ENCODE results near the gene HINT3.
"Not testable (repeated sequence)": the region's sequence is repeated elsewhere in the genome, so short reads cannot be mapped to it uniquely, and the experiment has no call there.

The HINT3 gene

DNA sequence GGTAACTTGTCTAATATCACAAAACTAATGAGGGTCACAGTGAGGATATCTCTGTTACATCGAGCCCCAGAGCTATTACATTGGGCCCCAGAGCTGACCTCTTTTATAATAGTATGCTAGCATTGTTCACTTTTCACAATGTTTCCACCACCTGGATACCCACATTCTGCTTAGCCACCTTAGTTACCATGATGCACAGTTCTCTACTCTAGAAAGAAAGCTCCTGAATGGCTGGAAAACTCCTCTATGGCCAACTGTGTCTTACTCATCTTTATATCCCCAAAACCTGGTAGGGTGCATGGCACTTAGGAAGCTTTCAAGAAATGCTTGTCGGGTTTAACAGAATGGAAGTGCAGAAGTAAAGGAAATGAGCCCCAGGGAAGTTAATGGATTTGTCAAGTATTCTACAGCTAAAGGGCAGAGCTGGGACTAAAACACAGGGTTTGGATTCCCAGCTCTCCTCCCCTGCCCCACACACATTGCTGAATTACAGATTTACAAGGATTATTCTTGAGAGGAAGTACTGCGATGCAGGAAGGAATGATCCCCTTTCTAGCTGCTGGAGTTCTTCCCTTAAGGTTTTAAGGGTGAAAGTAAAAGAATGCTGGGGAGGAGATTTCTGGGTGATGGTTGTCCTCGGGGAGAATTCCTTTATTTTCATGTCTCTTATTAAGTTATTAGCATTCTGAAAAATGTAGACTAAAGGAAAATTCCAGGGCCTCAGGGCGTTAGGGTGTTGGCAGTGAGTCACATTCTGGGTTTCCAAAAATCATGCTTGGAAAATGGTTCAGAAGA, 16.1 kb upstream of the HINT3 start:
- no peak for DNase-seq

DNA sequence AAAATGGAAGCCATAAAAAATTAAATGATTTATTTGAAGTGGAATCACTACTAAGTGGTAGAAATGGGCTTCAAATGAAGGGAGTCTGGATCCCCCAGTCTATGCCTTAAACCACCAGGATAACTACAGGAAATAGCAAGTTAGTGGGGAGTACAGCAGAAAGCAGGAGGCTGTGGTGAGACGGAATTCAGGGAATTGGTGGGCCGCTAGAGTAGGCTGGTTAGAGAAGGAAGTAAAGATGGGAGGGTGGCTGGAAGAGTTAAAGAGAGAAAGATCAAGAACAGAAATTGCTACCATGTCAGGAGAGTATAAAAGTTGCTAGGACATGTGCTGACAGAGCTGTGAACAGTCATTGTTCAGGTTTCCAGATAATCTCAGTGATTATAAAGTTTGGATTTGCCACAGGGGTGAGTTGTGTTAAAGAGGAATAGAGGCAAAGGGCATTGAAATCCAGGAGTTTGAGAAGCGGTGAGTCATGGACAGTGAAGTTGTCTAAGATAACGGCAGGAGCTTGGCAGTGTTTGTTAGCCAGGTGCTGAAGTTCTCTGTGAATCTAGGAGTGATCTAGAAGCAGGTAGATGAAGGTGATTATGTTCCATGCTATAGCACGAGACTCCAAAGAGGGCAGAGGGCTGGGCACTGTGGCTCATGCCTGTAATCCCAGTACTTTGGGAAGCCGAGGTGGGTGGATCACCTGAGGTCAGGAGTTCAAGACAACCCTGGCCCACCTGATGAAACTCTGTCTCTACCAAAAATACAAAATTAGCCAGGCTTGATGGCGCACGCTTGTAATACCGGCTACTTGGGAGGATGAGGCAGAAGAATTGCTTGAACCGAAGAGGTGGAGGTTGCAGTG, 13.7 kb upstream of the HINT3 start:
- DNase-seq: no peak

DNA sequence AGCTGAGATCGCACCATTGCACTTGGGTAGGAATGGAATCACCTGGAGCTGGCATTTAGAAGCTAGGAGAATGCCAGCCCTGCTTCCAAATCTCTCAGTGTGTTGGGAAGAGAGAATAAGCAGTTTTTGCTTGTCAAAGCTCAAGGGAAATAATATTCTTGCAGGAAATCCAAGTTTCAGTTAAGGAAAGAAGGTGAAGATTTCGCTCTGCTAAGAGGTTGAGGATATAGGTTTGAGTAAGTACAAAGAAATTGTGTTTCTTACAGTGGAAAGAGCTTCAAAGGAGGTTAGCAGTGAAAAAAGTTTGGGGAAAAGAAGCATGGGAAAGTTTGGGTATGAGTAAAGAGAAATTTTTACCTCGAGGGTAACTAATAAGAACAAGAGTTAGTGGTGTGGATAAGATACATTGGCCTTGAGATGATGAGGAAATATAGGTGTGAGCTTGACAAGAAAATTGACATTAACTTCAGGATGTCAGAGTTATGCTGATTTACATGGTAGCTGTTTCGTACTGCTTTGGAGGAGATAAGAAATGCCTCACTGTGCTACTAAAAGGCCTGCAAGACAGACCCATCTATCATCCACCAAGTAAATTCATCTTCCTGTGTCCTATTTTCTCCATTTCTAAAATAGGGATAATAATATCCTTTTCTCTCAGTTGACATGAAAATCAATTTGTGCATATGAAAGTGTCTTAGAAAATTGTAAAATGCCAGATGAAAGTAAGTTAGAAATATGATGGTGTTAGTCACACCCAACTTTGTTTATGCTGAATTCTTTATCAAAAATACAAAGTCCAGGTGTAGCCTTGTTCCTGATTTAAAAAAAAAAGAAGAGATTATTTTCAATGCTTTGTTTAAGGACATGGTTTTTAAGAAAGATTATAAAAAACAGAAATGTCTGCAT, 12.8 kb upstream of the HINT3 start:
- DNase-seq: no peak

DNA sequence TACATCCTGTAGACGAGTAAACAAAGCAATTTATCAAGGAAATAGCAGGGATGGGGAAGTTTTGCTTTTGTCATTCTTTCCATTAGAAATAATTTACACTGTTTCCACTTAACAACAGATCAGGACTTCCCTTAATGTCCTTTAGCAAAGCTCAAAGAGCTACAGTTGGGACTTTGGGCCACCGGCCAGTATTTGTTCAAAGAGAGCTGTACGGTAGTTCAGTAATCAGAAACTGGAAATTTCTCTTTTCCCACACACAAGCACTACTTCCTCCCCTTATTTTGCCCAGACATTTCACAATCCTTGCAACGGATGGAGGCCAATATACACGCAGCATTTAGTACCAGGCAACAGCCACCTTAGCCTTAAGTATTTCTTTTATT, 12.1 kb upstream of the HINT3 start:
- DNase-seq: no peak

DNA sequence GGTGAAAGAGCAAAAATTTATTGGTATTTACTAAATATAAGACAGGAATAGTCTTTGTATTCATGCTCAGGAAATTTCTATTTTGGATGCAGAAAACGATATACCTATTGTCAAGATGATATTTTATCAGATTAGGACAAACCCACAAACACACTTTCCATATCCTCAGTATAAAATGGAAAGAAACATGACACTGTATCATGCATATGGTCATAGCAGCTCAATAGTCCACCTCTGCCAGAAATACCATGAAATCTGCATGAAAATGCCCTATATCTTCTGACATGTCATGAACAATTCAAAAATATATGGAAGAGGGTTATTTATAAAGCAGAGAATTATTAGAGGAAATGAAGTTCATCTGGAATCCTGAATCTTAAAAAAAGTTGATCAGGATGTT, 11.7 kb upstream of the HINT3 start:
- no peak for DNase-seq

DNA sequence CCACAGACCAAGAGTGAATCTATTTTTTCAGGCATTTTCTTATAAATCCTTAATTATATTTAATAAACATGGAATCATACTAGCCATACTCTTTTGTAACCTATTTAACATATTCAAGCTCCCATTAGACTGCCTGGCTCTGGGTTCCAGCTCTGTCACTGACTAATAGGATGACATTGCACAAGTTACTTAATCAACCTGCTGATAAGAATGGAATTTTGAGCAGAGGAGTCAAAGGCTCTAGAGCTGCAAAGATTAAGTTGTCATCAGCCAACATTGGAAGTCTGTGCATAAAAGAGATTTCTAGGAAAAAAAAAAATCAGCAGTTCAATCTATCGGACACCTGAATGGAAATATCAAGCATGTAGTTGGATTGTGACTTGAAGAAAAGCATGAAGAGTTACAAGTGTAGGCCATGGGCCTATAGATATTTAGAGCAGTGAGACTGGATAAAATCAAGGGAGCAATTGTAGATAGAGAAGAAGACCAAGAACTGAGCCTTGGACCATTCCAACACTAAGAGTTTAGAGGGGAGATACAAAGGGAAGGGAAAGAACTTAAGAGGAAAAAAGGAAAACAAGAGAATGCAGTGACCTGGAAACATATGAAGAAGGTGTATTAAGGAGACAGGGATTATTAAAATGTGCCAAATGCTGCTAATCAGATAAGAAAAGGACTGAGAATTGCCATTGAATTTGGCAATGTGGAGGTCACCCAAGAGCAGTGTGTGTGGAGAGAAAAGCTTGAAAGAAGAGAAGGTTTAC, 11.0 kb upstream of the HINT3 start:
- no peak for DNase-seq

DNA sequence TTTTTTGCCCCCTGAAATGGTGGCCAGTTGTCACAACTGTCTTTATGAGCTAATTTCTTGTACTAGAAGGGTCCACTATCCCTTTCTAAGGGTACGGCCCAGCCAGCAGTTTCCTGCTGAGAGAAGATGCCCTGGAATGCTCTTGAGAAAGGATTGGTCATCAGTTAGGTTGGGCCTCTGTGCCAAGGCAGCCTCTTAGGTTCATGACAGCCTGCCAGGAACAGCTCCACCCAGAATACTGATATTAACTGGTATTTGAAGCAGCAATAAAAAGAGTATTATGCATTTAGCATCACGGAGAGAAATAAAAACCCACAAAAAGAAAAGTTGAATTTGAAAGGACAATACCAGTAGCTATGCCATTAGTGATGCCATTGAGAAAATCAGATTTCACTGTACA, 9.0 kb upstream of the HINT3 start:
- DNase-seq: no peak

DNA sequence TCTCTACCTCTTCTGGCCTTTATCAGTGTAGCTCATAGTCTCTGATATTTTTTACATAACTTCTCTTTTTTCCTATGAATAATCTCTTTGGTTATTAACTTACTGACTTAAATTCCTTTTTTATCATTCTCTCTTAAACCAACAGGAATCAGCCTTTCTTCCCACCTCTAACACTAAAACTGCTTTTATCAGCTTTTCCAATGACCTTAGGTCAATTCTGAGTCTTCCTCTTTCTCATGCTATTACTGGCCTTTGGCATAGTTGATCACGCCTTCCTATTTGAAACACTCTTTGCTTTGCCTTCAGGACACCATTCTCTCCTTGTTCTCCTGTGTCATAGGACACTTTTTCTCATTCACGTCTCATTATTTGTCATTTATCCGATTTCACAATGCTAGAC, 8.1 kb upstream of the HINT3 start:
- no peak for DNase-seq

DNA sequence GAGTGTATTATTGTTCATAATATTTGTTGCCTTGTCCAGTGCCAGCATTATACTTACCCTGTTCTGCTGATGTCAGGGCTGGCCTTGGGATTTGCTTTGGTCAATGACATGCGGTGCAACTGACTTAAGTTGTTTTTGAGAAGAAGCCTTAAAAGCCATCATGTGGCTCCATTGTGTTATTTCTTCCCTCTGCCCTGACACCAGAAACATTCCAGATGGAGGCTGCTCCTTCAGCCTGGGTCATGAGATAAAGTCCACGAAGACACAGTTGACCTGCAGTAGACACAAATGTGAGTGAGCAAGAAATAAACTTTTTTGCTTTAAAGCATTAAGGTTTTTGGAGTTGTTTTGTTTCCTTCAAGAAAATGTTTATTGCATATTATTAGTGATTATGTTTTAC, 7.5 kb upstream of the HINT3 start:
- no peak for DNase-seq

DNA sequence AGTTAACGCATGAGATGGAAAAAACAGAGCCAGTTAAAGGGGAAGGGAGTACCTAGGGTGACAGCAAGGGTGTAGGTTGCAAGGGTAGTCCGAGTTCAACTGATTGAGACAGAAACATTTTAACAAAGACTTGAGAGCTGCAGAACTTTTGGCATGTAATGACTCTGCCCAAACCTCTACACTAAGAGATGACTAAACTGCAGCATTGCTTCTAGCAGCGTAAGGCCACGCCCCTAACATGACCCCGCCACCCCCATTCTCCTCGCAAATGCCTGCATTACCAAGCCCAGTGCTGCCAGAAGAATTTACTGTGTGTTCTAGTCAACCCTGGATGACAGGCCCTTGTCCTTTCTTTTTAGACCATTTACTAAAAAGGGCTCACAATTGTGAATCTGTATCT, 6.3 kb upstream of the HINT3 start:
- DNase-seq: no peak

DNA sequence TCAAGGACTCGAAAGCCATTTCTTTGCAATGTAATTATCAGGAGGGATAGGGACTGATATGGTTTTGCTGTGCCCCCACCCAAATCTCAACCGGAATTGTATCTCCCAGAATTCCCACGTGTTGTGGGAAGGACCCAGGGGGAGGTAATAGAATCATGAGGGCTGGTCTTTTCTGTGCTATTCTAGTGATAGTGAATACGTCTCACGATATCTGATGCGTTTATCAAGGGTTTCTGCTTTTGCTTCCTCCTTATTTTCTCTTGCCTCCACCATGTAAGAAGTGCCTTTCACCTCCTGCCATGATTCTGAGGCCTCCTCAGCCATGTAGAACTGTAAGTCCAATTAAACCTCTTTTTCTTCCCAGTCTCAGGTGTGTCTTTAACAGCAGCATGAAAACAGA, 5.9 kb upstream of the HINT3 start:
- not testable (repeated sequence) for DNase-seq

DNA sequence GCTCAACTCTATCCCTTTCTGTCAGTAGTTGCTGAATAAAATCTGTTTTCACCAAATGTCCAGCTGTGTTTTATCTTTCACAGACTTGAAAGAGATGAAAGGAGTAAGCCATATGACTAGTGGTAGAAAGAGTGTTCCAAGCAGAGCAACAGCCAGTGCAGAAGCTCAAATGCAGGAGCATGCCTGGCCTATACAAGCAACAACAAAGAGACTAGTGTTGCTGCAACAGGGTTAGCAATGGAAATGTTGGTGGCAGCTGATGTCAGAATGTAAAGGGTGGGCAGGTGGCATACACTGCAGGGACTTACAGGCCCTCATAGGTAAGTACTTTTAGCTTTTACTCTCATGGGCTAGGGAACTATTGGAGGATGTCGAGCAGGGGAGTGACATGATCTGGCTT, 5.2 kb upstream of the HINT3 start:
- no peak for DNase-seq

DNA sequence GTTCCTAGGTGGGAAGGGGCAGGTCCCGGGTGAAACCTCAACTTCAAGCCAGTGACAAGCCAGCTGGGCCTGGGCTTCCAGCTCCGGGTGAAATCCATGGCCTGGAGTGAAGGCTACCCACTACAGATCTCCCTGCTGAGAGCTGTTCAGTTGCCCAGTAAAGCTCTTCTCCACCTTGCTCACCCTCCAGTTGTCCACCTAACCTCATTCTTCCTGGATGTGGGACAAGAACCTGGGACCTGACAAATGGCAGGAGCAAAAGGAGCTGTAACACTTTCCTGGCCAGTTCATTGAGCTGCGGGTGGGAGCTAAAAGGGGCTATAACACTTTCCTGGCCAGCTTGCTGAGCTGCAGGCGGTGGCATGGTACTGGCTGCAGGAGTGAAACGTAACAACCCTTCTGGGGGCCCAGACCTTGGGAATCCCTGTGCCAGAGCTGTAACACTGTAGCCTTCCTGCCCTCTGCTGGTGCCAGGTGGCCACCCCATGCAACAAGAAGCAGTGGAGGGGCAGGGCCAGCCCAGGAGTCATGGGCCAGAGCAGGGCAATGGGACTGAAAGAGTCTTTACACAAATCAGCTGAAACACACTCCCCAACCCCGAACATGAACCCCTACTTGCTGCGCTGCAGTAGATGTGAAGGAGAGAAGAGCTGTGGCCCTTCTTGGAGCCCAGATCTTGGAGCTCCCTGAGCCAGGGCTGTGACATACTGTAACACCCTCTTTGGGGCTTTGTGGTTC, 3.6 kb upstream of the HINT3 start:
- no peak for DNase-seq

DNA sequence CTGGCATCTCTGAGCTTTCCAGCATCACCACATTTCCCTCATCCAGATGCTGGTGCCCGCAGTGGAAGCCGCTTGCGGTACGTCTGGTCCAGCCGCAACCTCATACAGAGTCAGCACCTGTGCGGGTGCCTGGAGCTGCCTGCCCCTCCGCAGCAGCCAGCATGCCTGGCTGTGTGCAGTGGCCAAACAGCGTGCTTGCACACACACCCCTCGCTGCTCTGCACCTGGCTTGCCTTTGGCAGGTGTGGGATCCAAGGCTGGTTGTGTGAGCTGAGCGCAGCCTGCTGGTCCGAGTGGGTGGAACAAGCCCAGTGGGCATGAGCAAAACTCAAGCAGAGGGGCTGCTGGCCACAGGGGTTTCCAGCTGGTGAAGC, 3.1 kb upstream of the HINT3 start:
- DNase-seq: peak; percentile 49

DNA sequence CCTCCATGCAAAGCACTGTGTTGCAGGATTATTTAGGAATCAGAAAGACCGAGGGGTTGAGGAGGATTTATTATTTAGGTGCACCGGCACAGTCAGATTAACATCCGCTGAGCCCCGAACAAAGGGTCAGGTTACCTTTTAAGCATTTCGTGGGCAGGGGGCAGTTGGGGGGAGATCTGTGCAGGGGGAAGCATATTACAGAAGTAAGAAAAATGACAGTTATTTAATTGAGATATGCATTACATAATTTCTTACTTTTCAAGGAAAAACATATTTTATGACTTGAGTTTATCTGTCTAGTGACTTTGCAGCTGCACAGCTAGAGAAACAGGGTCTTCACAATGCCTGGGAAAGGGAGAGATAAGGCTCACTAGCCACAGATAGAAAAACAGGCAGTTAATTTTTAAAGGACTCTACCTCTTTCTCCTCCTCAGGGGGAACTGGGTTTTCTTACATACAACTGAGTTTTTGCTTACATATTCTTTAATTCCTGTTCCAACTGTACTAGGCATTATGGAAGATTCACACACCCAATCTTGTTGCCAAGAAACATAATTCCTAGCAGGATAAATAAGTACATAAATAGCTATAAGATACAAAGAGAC, 1.7 kb upstream of the HINT3 start:
- no peak for DNase-seq

DNA sequence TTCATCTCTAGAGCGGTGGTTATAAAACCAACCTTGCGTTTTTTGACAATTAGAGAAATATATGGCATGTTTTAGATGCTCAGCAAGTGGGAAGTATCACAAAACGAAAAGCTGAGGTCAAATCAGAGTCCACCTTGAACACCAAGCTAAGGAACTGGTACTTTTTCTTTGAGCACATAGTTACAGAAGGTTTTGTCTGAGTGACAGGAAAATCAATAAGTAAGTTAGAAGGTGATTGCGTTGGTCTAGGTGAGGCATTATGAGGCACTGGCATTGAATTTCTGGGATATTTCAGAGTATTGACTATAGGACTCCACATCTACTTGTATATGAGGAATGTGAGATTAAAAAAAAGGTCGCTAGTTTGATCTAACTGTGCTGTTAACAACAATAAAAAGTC, 597 bp upstream of the HINT3 start:
- no peak for DNase-seq

DNA sequence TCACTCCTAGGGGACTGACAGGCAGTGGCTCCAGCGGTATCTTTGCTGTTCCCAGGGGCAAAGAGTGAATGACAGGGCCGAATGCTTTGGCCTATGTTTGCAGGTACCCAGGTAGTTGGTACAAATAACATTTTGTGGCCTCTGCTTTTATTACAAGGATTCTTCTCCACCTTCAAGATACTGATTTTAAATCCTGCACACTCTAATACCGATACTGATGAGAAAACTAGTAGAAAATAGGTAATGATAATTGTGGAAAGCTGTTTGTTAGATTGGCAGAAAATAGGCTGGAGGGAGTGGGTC, 772 bp downstream of the HINT3 start:
- no peak for DNase-seq

DNA sequence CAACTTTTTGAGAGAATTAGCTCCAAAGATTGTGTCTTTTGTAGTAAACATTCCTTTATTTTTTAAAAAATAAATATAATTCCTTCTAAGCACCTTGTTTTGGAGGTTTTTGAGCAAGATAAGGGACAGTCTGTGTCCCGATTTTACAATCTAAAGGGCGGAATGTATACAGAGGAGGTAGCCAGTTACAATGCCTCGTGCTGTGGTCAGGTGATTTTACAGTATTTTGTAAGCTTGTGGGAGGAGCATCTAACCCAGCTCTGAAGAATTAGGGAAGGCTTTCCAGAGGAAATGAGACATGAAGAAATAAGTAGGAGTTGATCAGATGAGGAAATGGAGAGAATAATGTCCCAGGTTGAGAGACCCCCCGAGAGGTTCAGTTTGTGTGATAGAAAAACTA, 1.3 kb downstream of the HINT3 start:
- DNase-seq: peak; percentile 15

DNA sequence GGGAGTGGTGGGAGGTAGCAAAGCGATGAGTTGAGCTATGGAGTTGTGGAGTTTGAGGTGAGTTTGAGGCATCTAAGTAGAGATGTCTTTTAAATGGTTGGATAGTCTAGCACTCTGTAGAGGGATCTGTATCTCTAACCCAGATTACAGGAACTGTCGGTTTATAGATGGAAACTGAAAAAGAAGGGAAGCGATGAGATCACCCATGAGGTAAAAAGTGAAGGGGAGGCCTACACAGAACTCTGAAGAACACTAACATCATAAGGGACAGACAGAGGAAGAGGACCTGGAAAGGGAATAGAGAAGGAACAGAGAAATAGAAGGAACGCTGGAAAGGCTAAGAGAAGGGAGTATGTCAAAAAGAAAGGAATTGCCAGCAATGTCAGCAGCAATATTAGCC, 2.5 kb downstream of the HINT3 start:
- DNase-seq: no peak

DNA sequence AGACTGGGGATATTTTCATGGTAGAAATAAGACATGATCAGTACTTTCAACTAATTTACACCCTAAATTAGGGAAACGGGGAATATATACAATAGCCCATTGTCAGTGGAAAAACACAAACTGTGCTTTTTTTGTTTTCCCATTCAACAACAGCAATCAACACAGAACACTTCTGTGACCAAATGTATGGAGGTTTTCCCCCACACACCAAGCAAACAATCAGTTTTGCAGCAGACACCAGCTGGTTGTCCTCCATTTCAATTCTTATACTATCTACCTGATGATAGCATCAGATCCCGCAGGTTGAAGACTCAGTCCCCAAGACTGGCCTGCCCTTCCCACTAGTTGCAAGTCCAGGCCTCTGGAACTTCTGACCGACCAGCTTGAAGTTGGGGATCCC, 4.5 kb downstream of the HINT3 start:
- no peak for DNase-seq

DNA sequence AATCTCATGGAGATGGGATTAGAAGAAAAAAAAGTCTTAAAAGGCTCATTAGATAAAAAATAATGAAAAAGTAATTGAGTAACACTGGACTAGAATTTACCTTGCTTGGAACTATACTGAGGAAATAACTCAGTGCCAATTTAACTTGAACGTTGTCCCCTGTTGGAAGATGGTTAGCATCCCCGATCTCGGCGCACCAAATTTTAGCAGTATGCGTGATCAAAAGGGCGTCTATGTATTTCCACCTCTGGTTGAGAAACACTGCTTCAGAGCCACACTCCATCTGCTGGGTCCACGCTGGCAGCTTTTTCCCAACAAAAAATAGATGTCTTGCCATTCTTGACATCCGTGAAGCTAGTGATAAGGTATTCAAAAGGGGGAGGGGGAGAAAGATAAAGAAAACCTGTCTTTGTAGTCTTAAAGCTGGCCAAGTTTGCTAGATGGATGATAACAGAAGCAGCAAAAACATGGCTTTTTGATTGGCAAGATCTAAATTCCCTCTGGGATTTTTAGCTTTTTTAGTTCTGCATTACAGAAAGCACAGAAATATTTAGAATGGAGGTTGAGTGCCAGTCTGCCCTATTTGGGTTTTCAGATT, 6.4 kb downstream of the HINT3 start:
- DNase-seq: no peak
